IMR-90 (cell line): ENCODE measurements around the gene ADAMTSL4. TPM values are rescaled to one million over a fixed set of nuclear protein-coding genes. Genes with fewer than 3 reads are reported as not detected.

Source experiments
- ATAC-seq: fragments of 200-7000 bp; cut with Tn5 transposase; 2 replicates; pipeline ENCODE4 v1.9.1; 2020; ENCODE audit warnings: low read depth, mild to moderate bottlenecking, moderate library complexity
- BruUV-seq: library from RNA; stranded (reverse); fragments of 400-500 nt; replicated peaks from 2 replicates; lab custom pipeline; 2021; lab: Mats Ljungman, UMichigan
- CTCF ChIA-PET: fragments of 300-600 bp; formaldehyde crosslinking; extraction: SDS; loops from one replicate; lab custom pipeline; 2021; ENCODE audit warnings: antibody characterized with exemption; lab: Yijun Ruan, JAX
- POLR2A ChIA-PET: fragments of 300-600 bp; sonication (Branson Sonifier 250); formaldehyde crosslinking; loops from one replicate; lab custom pipeline; 2022; ENCODE audit warnings: antibody characterized with exemption; ENCODE audit not compliant: unreplicated experiment; lab: Charles Lee
- DNase-seq: peaks from one replicate; pipeline ENCODE4 v3.0.0; 2013
- H2AFZ ChIP-seq: replicated peaks from 2 replicates; pipeline ENCODE3; 2013; ENCODE audit warnings: low read length, mild to moderate bottlenecking; ENCODE audit not compliant: poor library complexity
- H2AK5ac ChIP-seq: 2 replicates; pipeline ENCODE4 v1.6.1; 2013; ENCODE audit warnings: low read depth, low read length, inconsistent platforms
- H2AK9ac ChIP-seq: replicated peaks from 2 replicates; pipeline ENCODE3; 2013; ENCODE audit warnings: mild to moderate bottlenecking, low read depth, low read length, moderate library complexity; ENCODE audit not compliant: poor library complexity
- H2BK120ac ChIP-seq: 2 replicates; pipeline ENCODE4 v1.6.1; 2013; ENCODE audit warnings: low read depth, low read length, inconsistent platforms
- H2BK15ac ChIP-seq: 3 replicates; pipeline ENCODE4 v1.6.1; 2013; ENCODE audit warnings: low read depth, low read length, inconsistent platforms
- H2BK20ac ChIP-seq: 2 replicates; pipeline ENCODE4 v1.6.1; 2013; ENCODE audit warnings: low read depth, mild to moderate bottlenecking, inconsistent platforms, low read length, moderate library complexity
- H2BK5ac ChIP-seq: 2 replicates; pipeline ENCODE4 v1.6.1; 2013; ENCODE audit warnings: mild to moderate bottlenecking, low read depth, low read length, inconsistent platforms; ENCODE audit not compliant: poor library complexity, severe bottlenecking
- H3K14ac ChIP-seq: replicated peaks from 2 replicates; pipeline ENCODE4 v1.6.1; 2013; ENCODE audit warnings: low read depth, low read length, inconsistent platforms
- H3K18ac ChIP-seq: 2 replicates; pipeline ENCODE4 v1.6.1; 2013; ENCODE audit warnings: low read depth, low read length, control low read depth
- H3K23ac ChIP-seq: 2 replicates; pipeline ENCODE4 v1.6.1; 2013; ENCODE audit warnings: low read depth, low read length, inconsistent platforms
- H3K27ac ChIP-seq: 2 replicates; pipeline ENCODE4 v1.5.1; 2013; ENCODE audit warnings: mild to moderate bottlenecking, control low read depth, low read length; ENCODE audit not compliant: insufficient read depth
- H3K27me3 ChIP-seq: 2 replicates; pipeline ENCODE4 v1.6.1; 2013; ENCODE audit warnings: low read length; ENCODE audit not compliant: control insufficient read depth, insufficient read depth
- H3K36me3 ChIP-seq: 2 replicates; pipeline ENCODE4 v1.6.1; 2013; ENCODE audit warnings: low read length, mixed read lengths; ENCODE audit not compliant: control insufficient read depth, insufficient read depth
- H3K4ac ChIP-seq: 2 replicates; pipeline ENCODE4 v1.6.1; 2013; ENCODE audit warnings: low read depth, low read length, inconsistent platforms
- H3K4me1 ChIP-seq: 2 replicates; pipeline ENCODE4 v1.6.1; 2013; ENCODE audit warnings: low read length, mixed read lengths; ENCODE audit not compliant: control insufficient read depth, insufficient read depth
- H3K4me2 ChIP-seq: 2 replicates; pipeline ENCODE4 v1.6.1; 2013; ENCODE audit warnings: low read depth, mild to moderate bottlenecking, control low read depth, low read length, moderate library complexity
- H3K4me3 ChIP-seq: 2 replicates; pipeline ENCODE4 v1.5.1; 2013; ENCODE audit warnings: low read depth, mild to moderate bottlenecking, control low read depth, low read length, moderate library complexity; ENCODE audit not compliant: insufficient read depth
- H3K56ac ChIP-seq: 2 replicates; pipeline ENCODE4 v1.6.1; 2013; ENCODE audit warnings: low read length, inconsistent platforms; ENCODE audit not compliant: insufficient read depth; ENCODE audit errors: extremely low read depth
- H3K79me1 ChIP-seq, 2 experiments: 2 replicates each; pipeline ENCODE4 v1.6.1; 2013; ENCODE audit warnings: low read length in 2 of 2, inconsistent platforms in 1 of 2, low read depth in 1 of 2
- H3K9ac ChIP-seq: 2 replicates; pipeline ENCODE4 v1.6.1; 2013; ENCODE audit warnings: low read depth, low read length, control low read depth
- H3K9me1 ChIP-seq: 2 replicates; pipeline ENCODE4 v1.6.1; 2013; ENCODE audit warnings: low read length, inconsistent platforms; ENCODE audit not compliant: insufficient read depth
- H3K9me3 ChIP-seq: 2 replicates; pipeline ENCODE4 v1.6.1; 2013; ENCODE audit warnings: low read length; ENCODE audit not compliant: control insufficient read depth, insufficient read depth
- H4K20me1 ChIP-seq: 2 replicates; pipeline ENCODE4 v1.6.1; 2013; ENCODE audit warnings: low read length, inconsistent platforms; ENCODE audit not compliant: insufficient read depth
- H4K5ac ChIP-seq: 2 replicates; pipeline ENCODE4 v1.6.1; 2013; ENCODE audit warnings: mild to moderate bottlenecking, low read depth, low read length, control low read depth
- H4K8ac ChIP-seq, 2 experiments: 2 replicates each; pipeline ENCODE4 v1.6.1; 2013; ENCODE audit warnings: low read depth in 2 of 2, low read length in 2 of 2, control low read depth in 1 of 2, inconsistent platforms in 1 of 2
- H4K91ac ChIP-seq: 2 replicates; pipeline ENCODE4 v1.6.1; 2013; ENCODE audit warnings: low read depth, low read length, inconsistent platforms; ENCODE audit not compliant: insufficient read depth
- FOS ChIP-seq: fragments of 150-350 bp; IDR thresholded peaks from 2 replicates; pipeline ENCODE4 v1.6.1; 2016; ENCODE audit warnings: low read depth, low read length
- POLR2A ChIP-seq: IDR thresholded peaks from 2 replicates; pipeline ENCODE4 v1.6.1; 2012; ENCODE audit warnings: mild to moderate bottlenecking, low read depth, low read length
- RAD21 ChIP-seq: IDR thresholded peaks from 2 replicates; pipeline ENCODE4 v1.6.1; 2012; ENCODE audit warnings: low read length, improper control_type of control experiment
- RFX5 ChIP-seq: IDR thresholded peaks from 2 replicates; pipeline ENCODE4 v1.8.0; 2012; ENCODE audit warnings: low read depth, mild to moderate bottlenecking, low read length, moderate library complexity
- WGBS, 2 experiments: methylation state at CpG; one replicate each; pipeline versions ENCODE4 v1.1.5 to v1.1.7; 2013; ENCODE audit warnings: missing lambda C conversion rate in 2 of 2; ENCODE audit not compliant: insufficient read length in 1 of 2; ENCODE audit errors: extremely low coverage in 2 of 2; 5-methylcytosine and 5-hydroxymethylcytosine counted together
- dilution Hi-C: fragments of 300-500 bp; cut with HindIII; formaldehyde crosslinking; loops from one replicate; pipeline ENCODE4 v1.14.3; 2018; ENCODE audit warnings: low sequenced_read_pairs; ENCODE audit not compliant: unreplicated experiment
- in situ Hi-C: fragments of 300-500 bp; cut with MboI; formaldehyde crosslinking; loops from 3 replicates; pipeline ENCODE4 v1.14.3; 2019; ENCODE audit warnings: low sequenced_read_pairs, inconsistent platforms, mixed read lengths
- intact Hi-C: fragments of 100-400 bp; cut with micrococcal nuclease; formaldehyde crosslinking; loops from 2 replicates; pipeline ENCODE4 v1.10.0; 2022
- polyA plus RNA-seq, 3 experiments: library from polyadenylated mRNA; depleted of rRNA; stranded (reverse); fragments of >200 nt; gene quantifications; 2 replicates each; pipeline ENCODE4 v1.2.3, GENCODE V29; 2012; ENCODE audit warnings: low replicate concordance in 1 of 3
- total RNA-seq: library from RNA; depleted of rRNA; stranded (reverse); fragments of >200 nt; gene quantifications from 2 replicates; pipeline ENCODE4 v1.2.3, GENCODE V29; 2012

ADAMTSL4 gene
- total and polyA plus RNA-seq, 2 of the 4 experiments (the other 2 are of a cell fraction): 0.54 to 12.2 TPM

DNA sequence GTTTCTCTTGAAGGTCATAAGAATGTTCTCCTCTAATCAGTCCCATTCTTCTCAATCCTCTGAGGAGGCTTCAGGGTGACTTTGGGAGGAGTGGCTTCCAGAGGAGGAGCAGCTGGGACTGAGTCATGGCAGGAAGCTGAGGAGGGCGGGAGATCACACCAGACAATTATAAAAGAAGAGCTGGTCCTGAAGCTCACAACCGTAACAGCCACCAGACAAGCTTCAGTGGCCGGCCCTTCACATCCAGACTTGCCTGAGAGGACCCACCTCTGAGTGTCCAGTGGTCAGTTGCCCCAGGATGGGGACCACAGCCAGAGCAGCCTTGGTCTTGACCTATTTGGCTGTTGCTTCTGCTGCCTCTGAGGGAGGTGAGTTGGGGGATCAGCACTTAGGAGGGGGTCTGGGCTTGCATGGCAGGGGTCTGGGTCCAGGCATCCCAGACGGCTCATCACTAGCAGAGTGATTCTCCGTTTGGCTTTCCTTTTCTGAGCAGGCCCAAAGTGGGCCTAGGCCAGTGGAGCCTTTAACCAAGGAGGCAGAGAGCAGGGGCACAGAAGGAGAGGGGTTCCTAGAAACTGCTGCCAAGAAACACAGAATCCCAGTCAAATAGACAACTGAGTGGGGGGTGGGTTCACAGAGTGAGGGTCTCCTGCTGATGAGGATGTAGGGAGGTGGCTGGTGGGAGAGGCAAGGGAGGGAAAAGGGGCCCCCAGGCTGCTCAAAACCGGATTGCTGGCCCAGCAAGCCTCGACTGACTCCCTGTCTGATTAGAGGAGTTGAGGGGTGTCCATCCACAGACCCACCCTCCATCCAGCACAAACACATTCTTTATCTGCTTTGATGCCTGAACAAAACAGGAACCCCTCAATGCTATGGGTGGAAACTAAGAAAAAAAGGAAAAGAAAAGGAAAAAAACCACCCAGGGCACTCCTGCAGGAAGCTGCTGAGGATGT, 41.0 kb upstream of the ADAMTSL4 start, which contains the start of gene ECM1:
TSS of gene ECM1 (plus strand) at position 198 of the 953 bp plus-strand sequence. CDS start at position 299, 101 bp downstream.
- DNase-seq: peak; percentile 84
- intact Hi-C loops (no loop called here), dilution Hi-C loops (no loop called here), in situ Hi-C loops (no loop called here)
- Histone ChIP-seq H3K9me3 (no peaks in the 10 kb centered on the region), H2AK9ac (peak within 1 kb of the TSS; percentile 100), H2BK15ac (peak within 1 kb of the TSS; percentile 98; the same call in 1 of the 3 replicates), H3K18ac (peak within 1 kb of the TSS; percentile 85), H3K27ac (peak within 1 kb of the TSS; percentile 94), H2BK20ac (peak within 1 kb of the TSS; percentile 86), H3K14ac (peak within 1 kb of the TSS; percentile 94), H4K8ac (peak within 1 kb of the TSS; percentile 79 to 92), H3K4me1 (peaks cover 20% of the 10 kb centered on the region), H3K23ac (peak within 1 kb of the TSS; percentile 95), H4K91ac (peak within 1 kb of the TSS; percentile 99), H3K36me3 (peaks cover 46% of the 10 kb centered on the region), H3K79me1 (peaks cover 26 to 55% of the 10 kb centered on the region in 2 experiments), H2BK5ac (peak within 1 kb of the TSS; percentile 95), H3K9ac (peak within 1 kb of the TSS; percentile 85), H2BK120ac (peak within 1 kb of the TSS; percentile 82), H3K27me3 (no peaks in the 10 kb centered on the region), H3K56ac (peak within 1 kb of the TSS; percentile 94), H2AFZ (peak within 1 kb of the TSS; percentile 89), H3K4me3 (peak within 1 kb of the TSS; percentile 48), H3K4ac (peak within 1 kb of the TSS; percentile 98), H3K4me2 (peak within 1 kb of the TSS; percentile 93), H3K9me1 (peaks cover 28% of the 10 kb centered on the region), H2AK5ac (peak within 1 kb of the TSS; percentile 99), H4K5ac (peak within 1 kb of the TSS; percentile 83), H4K20me1 (no peaks in the 10 kb centered on the region)
- 15% methylated on average over 2 of the region's 7 CpGs; no CpG with 5 or more reads in 1 of the 2 experiments for WGBS, 2 experiments
- CTCF ChIA-PET: interaction anchor here (0.5 to 1.3 kb wide), 3 partner anchors 25 to 209 kb away, joined by 3 to 5 read pairs (median 5); no protein-coding TSS in a partner anchor
- POLR2A ChIA-PET: interaction anchor here (0.6 kb wide), 1 partner anchor 42 kb away, joined by 3 read pairs; no protein-coding TSS in a partner anchor
- TF ChIP-seq RFX5 (no peak), FOS (peak; percentile 47), POLR2A (peak; percentile 68; the same call in 1 of the 2 replicates), RAD21 (peak; percentile 11; the same call in 1 of the 2 replicates)
- ATAC-seq: peak; percentile 97
- no TSS peak for BruUV-seq
